Stimulated activated CD4-positive, alpha-beta T cell treated with anti-CD3 and anti-CD28 coated beads, Interleukin-1b, Interleukin-23, amount 100 ng/mL, for 1 hour (primary cell): Measurements from ENCODE around the gene STK38L.

Experiments
- DNase-seq, 2 donors: peaks; one replicate each; pipeline ENCODE4 v3.0.0-alpha.2; 2020; ENCODE audit warnings: low read depth in 2 of 2

STK38L gene

DNA sequence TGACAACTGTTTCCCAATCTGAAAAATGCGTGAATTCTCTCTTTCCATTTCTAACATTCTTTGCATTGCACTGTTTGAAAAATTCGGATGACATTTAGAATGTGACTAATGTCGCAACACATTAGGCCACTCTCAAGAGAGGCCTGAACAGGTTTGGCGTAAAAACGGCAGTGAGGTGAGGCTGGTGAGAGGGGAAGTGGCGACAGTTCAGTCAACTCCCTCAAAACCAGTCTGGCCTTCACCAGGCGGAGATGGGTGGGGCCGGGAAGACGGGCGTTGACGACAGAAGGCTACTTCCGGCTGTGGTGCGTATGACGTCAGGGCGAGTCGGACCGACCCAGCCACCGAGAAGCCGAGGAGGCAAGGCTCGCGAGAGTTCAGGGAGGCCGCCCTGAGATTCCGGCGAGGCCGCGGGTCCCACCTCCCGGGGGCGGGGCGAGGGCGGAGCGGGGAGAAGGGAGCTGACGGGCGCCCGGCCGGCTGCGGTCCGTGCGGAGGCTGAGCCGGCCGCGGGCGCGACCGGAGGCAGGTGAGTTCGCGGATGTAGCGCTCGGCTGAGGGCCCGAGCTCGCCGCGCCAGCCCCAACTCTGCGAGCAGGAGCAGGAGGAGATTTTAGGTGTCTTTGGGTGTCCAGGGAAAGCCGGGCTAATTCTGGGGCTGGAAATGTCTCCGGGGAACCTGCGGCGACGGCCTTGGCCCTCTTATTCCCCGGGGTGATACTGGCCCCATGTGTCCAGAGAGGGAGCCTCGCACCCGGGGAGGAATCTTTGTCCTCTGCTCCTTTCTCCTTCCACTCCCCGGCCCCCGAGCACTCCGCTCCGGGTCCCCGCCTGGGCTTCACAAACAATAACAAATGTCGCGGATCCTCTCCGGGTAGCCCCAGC lies at the start of gene STK38L:
TSS of gene STK38L (plus strand) at position 483 of the 885 bp plus-strand sequence. CDS start 53,435 bp downstream, outside the sequence.
- DNase-seq = peak; percentile 85 to 97

GRCh38 chr12:27194644-27195043 lies 49.4 kb upstream of the STK38L start:
- DNase-seq = no peak

DNA sequence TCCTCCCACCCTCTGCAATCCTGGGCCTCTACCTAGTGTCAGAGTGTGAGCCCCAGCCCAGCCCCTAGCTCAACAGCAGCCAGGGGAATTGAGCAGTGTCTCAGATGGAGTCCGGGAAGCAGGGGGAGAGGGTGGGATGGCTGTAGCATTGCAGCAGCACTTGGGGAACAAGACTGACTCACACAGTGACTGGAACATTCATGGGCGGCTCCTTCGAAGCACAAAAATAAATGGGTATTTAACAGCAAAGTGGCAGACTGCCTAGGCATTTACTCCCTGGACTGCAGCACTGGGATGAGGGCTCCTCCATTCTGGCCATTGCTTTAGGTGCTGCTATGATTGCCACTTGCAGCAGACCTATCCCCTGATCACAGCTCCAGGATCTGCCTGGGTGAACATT lies 46.0 kb upstream of the STK38L start:
- DNase-seq = no peak

DNA sequence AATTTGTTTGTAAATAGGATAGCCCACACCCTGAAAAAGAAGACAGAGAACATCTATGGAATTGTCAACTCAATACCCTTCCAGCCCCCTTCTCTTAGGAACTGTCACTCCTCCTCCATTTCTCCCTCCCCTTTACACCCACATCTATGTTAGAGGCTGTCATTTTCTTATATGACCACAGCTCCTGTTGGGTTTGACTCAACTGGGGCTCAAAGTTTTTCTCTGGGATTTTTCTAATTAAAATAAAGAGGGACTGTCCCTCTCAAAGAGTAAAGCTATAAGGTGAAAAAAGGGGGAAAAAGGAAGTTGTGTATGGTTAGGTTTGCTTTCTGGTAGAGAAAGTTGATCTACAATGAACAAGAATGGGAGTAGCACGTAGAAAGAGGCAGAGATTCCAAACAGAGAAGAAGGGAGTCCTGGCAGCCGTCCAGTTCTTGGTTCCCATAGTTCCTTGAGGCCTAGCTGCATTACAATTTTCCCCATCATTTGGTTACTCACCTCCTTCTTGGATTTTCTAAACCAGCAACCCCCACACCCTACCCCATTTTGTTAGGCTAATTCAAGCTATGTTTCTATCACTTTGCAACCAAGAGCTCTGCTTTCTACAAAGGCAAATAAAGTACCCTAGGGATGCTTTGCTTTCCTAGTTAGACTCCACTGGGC lies 44.3 kb upstream of the STK38L start:
- no peak for DNase-seq

DNA sequence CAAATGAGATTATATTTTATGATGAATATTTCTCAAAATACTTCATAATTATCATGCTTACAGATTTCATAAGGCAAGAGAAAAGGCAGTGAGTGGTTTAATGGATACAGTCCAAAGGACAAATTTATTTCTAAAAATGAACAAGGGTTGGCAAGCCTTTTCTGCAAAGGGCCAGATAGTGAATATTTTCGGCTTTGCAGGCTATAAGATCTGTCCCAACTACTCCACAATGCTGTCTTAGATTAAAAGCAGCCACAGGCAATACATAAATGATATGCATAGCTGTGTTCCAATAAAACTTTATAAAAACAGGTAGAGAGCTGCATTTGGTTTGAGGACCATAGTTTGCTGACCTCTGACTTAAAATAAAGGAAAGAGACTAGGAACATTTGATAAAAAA lies 42.9 kb upstream of the STK38L start:
- no peak for DNase-seq

DNA sequence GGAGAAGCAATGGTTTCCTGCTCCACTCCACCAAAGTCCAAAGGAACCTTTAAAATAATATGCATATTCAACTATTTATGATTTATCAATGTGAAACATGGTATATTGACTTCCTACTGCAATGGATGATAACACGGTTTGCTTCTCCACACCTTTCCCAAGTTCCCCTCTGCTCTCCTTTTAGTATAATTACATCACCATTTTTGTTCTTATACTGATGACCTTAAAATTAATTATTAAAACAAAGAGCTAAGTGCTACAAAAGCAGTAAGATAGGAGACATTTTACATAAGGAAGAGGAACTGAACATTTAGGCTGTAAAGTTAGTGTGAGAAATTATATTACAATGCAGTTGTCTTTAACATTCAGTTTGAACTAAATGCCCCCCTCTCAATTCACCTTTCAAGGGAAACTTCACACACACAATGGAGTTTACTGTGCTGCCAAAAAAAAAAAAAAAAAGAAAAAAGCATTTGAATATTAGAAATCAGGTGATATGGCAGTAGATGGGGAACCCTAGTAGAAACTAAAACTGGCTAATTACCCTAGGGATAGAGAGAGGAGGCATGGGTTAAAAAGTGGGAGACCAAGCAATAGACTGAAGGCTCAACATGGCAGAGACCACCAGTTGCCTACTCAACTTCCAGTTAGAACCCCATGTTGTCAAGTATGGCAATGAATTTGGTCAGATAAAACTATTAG lies 37.1 kb upstream of the STK38L start:
- no peak for DNase-seq

- DNase-seq = no peak
Measured at GRCh38 chr12:27207615-27208413, 36.3 kb upstream of the STK38L start.

DNA sequence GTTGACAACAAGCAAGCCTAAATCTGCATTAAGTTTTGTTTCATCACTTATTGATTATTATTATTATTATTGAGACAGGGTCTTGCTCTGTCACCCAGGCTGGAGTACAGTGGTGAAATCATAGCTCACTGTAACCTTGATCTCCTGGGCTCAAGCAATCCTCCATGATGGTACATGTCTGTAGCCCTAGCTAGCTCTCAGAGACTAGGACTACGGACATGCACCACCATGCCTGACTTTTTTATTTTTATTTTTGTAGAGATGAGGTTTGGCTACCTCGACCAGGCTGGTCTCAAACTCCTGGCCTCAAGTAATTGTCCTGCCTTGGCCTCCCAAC lies 35.7 kb upstream of the STK38L start:
- no peak for DNase-seq

DNA sequence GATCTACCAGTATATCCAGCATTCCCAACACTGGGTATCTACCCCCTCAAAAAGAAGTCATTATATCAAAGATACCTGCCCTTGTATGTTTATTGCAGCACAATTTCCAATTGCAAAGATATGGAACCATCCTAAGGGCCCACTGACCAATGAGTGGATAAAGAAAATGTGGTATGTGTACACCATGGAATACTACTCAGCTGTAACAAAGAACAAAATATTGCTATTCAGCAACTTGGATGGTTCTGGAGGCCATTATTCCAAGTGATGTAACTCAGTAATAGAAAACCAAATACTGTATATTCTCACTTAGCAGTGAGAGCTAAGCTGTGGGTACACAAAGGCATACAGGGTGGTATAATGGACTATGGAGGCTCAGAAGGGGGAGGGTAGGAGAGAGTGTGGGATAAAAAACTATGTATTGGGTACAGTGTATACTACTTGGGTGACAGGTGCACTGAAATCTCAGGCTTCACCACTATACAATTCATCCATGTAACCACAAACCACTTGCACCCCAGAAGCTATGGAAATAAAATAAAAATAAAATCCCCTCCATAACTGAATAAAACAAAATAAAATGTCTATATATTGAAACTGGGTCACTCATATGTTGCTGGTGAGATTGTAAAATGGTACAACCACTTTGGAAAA lies 34.7 kb upstream of the STK38L start:
- DNase-seq = no peak

DNA sequence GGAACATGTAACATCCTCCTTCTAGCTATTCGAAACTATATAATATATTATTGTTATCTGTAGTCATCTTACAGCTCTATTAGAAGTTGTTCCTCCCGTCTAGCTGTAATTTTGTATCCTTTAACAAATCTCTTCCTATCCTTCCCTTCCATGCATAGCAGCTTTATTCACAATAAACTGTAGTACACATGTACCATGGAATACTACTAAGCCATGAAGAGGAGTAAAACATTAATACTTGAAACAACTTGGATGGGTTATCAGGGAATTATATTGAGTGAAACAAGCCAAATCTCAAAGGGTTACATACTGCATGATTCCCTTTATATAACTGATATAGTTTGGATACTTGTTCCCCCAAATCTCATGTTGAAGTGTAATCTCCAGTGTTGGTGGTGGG lies 33.9 kb upstream of the STK38L start:
- DNase-seq = no peak

GRCh38 chr12:27212861-27213260 lies 31.2 kb upstream of the STK38L start:
- DNase-seq = no peak

- no peak for DNase-seq
Measured at GRCh38 chr12:27213304-27213703, 30.8 kb upstream of the STK38L start.

DNA sequence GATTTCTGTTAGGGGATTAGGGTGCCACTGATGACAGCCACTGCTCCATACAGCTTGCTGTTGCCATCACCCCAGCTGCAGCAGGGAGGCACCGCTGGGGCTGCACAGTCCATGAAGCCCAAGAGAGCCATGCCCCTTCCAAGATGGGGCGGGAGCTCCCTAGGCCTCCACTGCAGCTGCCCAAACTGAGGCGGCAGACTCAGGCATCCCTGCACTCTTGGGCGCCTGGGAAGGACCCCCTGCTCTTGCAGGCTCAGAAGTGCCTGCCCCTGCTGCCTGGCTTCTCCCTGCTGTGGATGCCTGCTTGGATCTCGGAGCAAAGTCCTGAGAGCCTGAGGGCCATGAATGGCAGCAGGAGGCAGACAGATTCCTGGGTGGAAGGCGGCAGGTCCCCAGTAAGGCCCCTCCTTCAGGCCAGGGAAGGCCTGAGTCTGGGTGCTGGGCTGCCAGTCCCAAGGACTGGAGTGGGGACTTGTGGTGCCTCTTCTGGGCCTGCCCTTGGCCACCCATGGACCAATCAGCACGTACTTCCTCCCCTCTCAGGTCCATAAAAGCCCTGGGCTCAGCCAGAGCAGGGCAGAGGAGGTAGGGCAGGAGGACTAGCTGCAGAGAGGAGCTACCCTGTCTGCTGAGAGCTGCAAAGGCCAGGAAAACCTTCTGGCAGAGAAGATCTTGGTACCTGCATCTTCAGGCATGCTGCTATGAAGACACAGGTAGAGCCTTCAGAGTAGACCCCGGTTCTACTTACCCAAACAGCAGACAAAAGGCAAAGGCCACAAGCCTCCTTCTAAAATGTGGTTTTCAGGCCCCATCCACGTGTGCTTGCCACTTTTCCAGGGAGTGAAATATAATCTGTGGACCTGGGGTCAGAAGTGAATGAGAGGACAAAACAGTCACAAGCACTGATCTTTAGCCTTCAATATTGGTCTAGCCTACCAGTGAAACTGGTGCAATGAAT lies 30.0 kb upstream of the STK38L start:
- DNase-seq = no peak

- DNase-seq = no peak
Measured at GRCh38 chr12:27217590-27217989, 26.5 kb upstream of the STK38L start.

DNA sequence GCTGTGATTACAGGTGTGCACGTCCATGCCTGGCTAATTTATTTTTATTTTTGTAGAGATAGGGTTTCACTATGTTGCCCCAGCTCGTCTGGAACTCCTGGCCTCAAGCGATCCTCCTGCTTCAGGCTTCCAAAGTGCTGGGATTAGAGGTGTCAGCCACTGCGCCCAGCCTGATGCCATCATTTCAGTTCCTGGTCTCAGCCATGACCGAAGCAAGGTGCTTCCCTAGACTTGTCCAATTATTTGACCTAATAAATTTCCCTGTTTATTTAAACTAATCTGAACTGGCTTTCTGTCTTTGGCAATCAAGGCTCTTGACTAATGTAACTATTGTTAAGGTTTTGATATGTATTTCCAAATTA lies 24.4 kb upstream of the STK38L start:
- DNase-seq = no peak

DNA sequence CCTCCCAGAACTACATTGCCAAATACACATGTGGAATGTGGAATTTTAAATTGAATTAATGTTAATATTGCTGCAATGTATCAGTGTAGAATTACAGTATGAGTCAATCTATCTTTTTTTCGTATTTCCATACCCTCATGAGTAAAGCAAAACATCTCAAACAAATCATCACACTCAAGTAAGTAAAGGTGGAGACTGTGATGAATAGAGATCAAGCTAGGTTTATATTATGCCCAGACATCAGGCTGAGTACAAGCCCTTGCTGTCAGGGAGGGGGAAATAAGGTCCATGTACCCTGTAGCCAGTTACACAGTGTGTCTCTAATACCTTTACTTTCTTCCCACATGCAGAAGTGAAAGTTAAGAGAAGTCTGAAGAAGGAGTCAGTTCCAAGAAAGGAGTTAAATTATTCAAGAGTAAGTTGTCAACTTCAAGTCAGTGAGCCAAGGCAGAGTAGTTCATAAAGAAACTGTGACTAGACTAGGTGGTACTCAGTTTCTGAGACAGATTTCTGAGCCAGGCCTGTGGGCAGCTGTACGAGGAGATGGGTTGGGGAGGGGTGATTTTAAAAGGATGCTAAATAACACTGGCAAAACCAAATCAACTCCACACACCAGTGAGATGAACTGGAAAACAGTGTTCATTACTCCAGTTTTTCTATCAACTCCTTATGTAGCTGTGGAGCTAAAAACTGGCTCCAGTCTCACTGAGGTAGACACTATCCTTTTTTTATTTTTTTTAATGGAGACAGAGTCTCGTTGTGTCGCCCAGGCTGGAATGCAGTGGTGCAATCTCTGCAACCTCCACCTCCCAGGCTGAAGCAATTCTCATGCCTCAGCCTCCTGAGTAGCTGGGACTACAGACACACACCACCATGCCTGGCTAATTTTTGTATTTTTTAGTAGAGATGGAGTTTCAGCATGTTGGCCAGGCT lies 23.8 kb upstream of the STK38L start:
- DNase-seq = no peak

DNA sequence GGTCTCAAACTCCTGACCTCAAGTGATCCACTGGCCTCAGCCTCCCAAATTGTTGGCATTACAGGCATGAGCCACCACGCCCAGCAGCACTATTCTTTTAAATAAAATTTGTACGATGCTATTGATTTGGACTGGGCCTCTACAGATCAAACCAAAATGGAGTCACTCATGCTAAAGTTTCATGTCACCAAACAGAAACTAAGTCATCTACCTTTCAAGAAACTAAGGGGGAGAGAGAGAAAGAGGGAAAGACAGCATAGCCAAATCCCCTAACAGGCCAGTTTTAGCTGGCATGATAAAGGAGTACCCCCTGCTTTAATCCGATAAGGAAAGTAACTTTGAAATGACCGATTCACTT lies 23.1 kb upstream of the STK38L start:
- no peak for DNase-seq

DNA sequence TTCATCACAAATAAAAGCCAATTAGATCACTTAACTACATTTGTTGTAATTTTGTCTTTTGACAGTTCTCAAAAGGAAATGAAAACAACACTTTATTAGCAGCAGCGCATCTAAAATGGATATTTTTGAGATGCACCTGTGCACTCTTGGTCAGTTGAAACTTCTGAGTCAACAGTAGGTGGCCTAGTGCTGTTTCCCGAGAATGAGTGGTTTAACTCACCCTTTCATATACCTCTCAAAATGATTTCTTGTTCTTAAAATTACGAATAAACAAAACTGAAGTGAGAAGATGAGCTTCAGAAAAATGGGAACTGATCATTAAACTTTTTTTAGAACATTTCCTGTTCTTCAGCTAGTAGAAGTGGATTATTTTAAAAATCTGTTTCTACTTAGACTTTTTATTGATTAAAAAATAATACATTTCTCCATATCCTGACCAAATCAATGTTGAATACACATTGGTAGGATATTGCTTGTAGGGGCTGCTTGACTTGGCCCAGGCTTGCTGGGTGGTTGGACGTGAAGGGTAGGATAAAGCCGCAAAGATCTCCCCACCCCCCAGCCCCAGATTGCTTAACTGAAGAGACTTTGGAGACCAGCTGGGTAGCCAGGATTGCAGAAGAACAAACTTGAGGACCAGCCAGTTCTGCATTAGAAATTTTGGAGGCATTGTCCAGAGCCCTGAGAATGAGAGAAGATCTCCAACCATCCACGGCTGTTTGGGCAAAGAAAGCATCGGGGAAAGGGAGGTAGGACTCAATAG lies 22.3 kb upstream of the STK38L start:
- no peak for DNase-seq
